GM18507 (cell line): ENCODE results near the gene YPEL4.
"Not testable (repeated sequence)": the region's sequence is repeated elsewhere in the genome, so short reads cannot be mapped to it uniquely, and the experiment has no call there.

Source experiments
- DNase-seq: peaks from one replicate; pipeline ENCODE4 v3.0.0; 2011; ENCODE audit warnings: low read depth; ENCODE audit not compliant: insufficient read length; ENCODE audit errors: extremely low spot score
- FAIRE-seq: peaks from 2 replicates; lab custom pipeline; 2011; peaks lifted over from hg19 to GRCh38; lab: Jason Lieb, UNC

Gene YPEL4

GRCh38 chr11:57649826-57650738 lies at the start of gene YPEL4:
YPEL4 (minus strand) TSS chr11:57649912; CDS start chr11:57647107, 2,805 bp downstream.
- DNase-seq, result no peak
- no peak for FAIRE-seq

GRCh38 chr11:57698843-57699365 lies 49.2 kb upstream of the YPEL4 start:
- FAIRE-seq (no peak), DNase-seq (no peak)

GRCh38 chr11:57690474-57690873 lies 40.8 kb upstream of the YPEL4 start:
- DNase-seq, result not testable (repeated sequence)

GRCh38 chr11:57681168-57681567 lies 31.5 kb upstream of the YPEL4 start:
- no peak for DNase-seq
- no peak for FAIRE-seq

More at GRCh38 chr11:57690474-57690873, 40.8 kb upstream of the YPEL4 start:
- FAIRE-seq, result not testable (repeated sequence)

- FAIRE-seq (no peak), DNase-seq (no peak)
These were observed 30.8 kb upstream of the YPEL4 start for GRCh38 chr11:57680552-57680874.

GRCh38 chr11:57679396-57679795 lies 29.7 kb upstream of the YPEL4 start:
- FAIRE-seq (no peak), DNase-seq (no peak)

GRCh38 chr11:57675176-57675941 lies 25.6 kb upstream of the YPEL4 start:
- FAIRE-seq (no peak), DNase-seq (no peak)

- DNase-seq, result no peak
- no peak for FAIRE-seq
These were observed 24.5 kb upstream of the YPEL4 start for GRCh38 chr11:57674251-57674650.

GRCh38 chr11:57668434-57668782 lies 18.7 kb upstream of the YPEL4 start:
- DNase-seq (no peak), FAIRE-seq (no peak)

- FAIRE-seq (peak; percentile 96), DNase-seq (peak; percentile 93)
These were observed 18.2 kb upstream of the YPEL4 start, which contains the start of gene ZDHHC5 for GRCh38 chr11:57667736-57668433. ZDHHC5 (plus strand) TSS chr11:57668114; CDS start chr11:57673091, 4,977 bp downstream.

GRCh38 chr11:57667117-57667735 lies 17.5 kb upstream of the YPEL4 start:
- no peak for FAIRE-seq

GRCh38 chr11:57663975-57664374 lies 14.3 kb upstream of the YPEL4 start:
- no peak for FAIRE-seq

More at GRCh38 chr11:57667117-57667735, 17.5 kb upstream of the YPEL4 start:
- peak; percentile 92 for DNase-seq

GRCh38 chr11:57662893-57663292 lies 13.2 kb upstream of the YPEL4 start:
- no peak for DNase-seq
- FAIRE-seq, result no peak

More at GRCh38 chr11:57663975-57664374, 14.3 kb upstream of the YPEL4 start:
- DNase-seq, result no peak

- FAIRE-seq, result no peak
- DNase-seq, result no peak
These were observed 10.0 kb upstream of the YPEL4 start for GRCh38 chr11:57659669-57660068.

- DNase-seq, result no peak
- FAIRE-seq, result no peak
These were observed 8.3 kb upstream of the YPEL4 start for GRCh38 chr11:57658023-57658361.

GRCh38 chr11:57657194-57658022 lies 7.7 kb upstream of the YPEL4 start, which contains the start of gene CLP1:
CLP1 (plus strand) TSS chr11:57657762; CDS start chr11:57659477, 1,715 bp downstream.
- peak; percentile 91 for DNase-seq
- peak; percentile 98 for FAIRE-seq

- DNase-seq (no peak), FAIRE-seq (no peak)
These were observed 7.1 kb upstream of the YPEL4 start for GRCh38 chr11:57656885-57657193.

GRCh38 chr11:57653163-57653562 lies 3.5 kb upstream of the YPEL4 start:
- FAIRE-seq (no peak), DNase-seq (no peak)

- FAIRE-seq (no peak), DNase-seq (no peak)
These were observed 3.0 kb upstream of the YPEL4 start for GRCh38 chr11:57652662-57653061.
